Vagina (tissue), 2 donors: ENCODE measurements around the gene MYADML2.

ENCODE experiments used
- CTCF ChIP-seq, 3 experiments: fragments of 450-650 bp in 2 of 3; fragments of 200-600 bp in 1 of 3; sonication (generic) in 1 of 3; IDR thresholded peaks; one replicate each; pipeline ENCODE4 v1.5.1; 2017 to 2019; ENCODE audit warnings: antibody characterized with exemption in 3 of 3, mild to moderate bottlenecking in 2 of 3, moderate library complexity in 2 of 3
- POLR2A ChIP-seq, 2 donors: fragments of 450-650 bp; IDR thresholded peaks; one replicate each; pipeline ENCODE4 v1.6.1; 2017; ENCODE audit warnings: antibody characterized with exemption in 2 of 2, mild to moderate bottlenecking in 2 of 2, moderate library complexity in 2 of 2

DNA sequence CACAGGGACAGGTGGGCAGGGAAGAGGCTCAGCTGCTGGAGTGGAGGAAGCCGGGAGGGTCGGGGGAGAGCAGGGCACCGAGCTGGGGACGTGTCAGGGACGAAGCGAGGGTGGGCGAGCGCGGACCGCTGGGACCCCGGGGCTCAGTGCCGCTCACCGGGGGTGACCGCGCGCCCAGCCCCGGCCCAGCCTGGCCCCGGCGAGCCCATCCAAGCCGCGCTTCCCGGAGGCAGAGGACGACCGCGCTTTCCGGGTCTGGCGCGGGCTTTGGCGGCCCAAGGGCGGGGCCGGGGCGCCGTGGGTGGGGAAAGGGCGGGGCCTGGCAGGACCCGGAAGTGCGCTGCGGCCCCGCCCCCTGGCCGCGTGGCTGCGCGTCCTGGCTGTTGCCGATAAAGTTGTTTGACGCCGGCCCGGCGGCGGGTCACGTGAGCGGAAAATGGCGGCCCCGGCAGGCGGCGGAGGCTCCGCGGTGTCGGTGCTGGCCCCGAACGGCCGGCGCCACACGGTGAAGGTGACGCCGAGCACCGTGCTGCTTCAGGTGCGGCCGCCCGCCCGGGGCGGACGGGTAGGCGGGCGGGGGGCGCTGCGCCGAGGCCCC lies 30.3 kb upstream of the MYADML2 start, which contains the start of gene ASPSCR1:
- TF ChIP-seq POLR2A (IDR thresholded peaks at IDR 0.05) (peak in 1 of 2 donors; percentile 64), CTCF (IDR thresholded peaks at IDR 0.05) (no peak)
